ENCODE data around the gene MYO1D.

- TF ChIP-seq FOXA1 (IDR thresholded peaks at IDR 0.05) (no peak), SUZ12 (IDR thresholded peaks at IDR 0.05) (no peak), ELF4 (IDR thresholded peaks at IDR 0.05) (no peak)
Measured at GRCh38 chr17:32463304-32463703, 413.6 kb downstream of the MYO1D start.
